Thymus (tissue), 11 donors: ENCODE data around the gene PTPA. TPM values are rescaled to one million over a fixed set of nuclear protein-coding genes. Genes with fewer than 3 reads are reported as not detected.

ENCODE experiments used
- DNase-seq, 9 donors: peaks; one replicate each; pipeline ENCODE4 v3.0.0-alpha.2; 2013; ENCODE audit warnings: low spot score in 9 of 9, low read depth in 6 of 9, missing footprints in 1 of 9
- H3K27ac ChIP-seq, 2 donors: one replicate each; pipeline ENCODE4 v1.5.1; 2013; ENCODE audit warnings: control low read depth in 1 of 2, low read depth in 1 of 2, low read length in 1 of 2, mild to moderate bottlenecking in 1 of 2, moderate library complexity in 1 of 2
- H3K27me3 ChIP-seq, 2 donors: one replicate each; pipeline ENCODE4 v1.5.1; 2013; ENCODE audit warnings: low read length in 1 of 2; ENCODE audit not compliant: control insufficient read depth in 2 of 2, insufficient read depth in 1 of 2
- H3K36me3 ChIP-seq, 2 donors: one replicate each; pipeline ENCODE4 v1.5.1; 2013; ENCODE audit warnings: low read length in 1 of 2, mild to moderate bottlenecking in 1 of 2, moderate library complexity in 1 of 2; ENCODE audit not compliant: control insufficient read depth in 2 of 2, insufficient read depth in 2 of 2
- H3K4me1 ChIP-seq, 2 donors: one replicate each; pipeline ENCODE4 v1.5.1; 2013; ENCODE audit warnings: low read length in 2 of 2; ENCODE audit not compliant: control insufficient read depth in 2 of 2, insufficient read depth in 2 of 2
- H3K4me3 ChIP-seq, 2 donors: one replicate each; pipeline ENCODE4 v1.5.1; 2013; ENCODE audit warnings: low read length in 2 of 2, control low read depth in 1 of 2, mild to moderate bottlenecking in 1 of 2
- H3K9me3 ChIP-seq, 2 donors: one replicate each; pipeline ENCODE4 v1.5.1; 2013; ENCODE audit warnings: low read length in 1 of 2, mild to moderate bottlenecking in 1 of 2; ENCODE audit not compliant: control insufficient read depth in 2 of 2, insufficient read depth in 1 of 2
- WGBS: extraction: QIAGEN DNeasy Blood & Tissue Kit; methylation state at CpG from one replicate; pipeline ENCODE4 v1.1.7; 2013; 5-methylcytosine and 5-hydroxymethylcytosine counted together
- polyA plus RNA-seq: library from polyadenylated mRNA; stranded (reverse); fragments of 200-250 nt; gene quantifications from one replicate; pipeline ENCODE4 v1.2.3, GENCODE V29; 2013
- total RNA-seq: library from RNA; stranded (reverse); fragments of 120-200 nt; gene quantifications from one replicate; pipeline ENCODE4 v1.2.4, GENCODE V29; 2013
- donor health status: healthy.

Gene PTPA
- total and polyA plus RNA-seq, 2 donors: 68.3 to 70.1 TPM

DNA sequence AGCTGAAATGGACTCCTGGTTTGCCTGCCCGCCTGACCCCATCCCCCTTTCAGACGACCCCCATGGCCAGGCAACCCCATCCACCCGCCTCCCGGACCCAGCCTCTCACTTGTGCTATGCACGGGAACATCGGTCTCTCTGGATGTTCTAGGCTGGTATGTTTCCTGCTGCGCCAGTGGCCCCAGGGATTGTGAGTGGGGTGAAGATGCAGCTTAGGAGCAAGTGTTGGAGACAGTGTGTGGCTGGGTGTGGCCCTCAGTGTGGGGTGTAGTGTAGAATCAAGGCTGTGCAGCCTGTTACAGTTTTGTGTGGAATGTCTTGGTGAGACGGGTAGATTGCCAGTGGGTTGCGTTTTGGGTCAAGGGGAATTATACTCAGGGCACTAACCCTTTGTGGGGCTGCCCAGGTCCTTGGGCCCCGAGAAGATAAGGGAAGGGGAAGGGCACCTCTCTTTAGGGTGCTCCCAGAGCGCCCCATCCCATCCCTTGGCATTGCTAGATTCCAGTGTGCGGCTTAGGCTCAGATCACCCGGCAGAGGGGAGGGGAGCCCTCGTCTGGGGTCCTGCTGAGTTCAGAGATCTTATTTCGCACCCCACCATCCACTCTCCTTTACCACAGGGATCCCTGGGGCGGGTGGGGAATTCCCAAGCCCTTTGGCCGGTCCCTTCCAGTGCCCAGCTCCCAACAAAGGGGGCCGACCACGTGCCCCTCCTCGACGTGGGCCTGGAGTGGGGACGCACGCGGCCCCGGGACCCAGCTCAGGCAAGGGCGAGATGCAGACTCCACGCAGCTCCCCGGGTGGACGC, 62.3 kb downstream of the PTPA start:
- Histone ChIP-seq H3K27me3 (peaks cover 41 to 69% of the 10 kb centered on the region in 2 donors), H3K27ac (no peak overlapping the region), H3K36me3 (no peaks in the 10 kb centered on the region), H3K4me1 (peaks cover 22 to 45% of the 10 kb centered on the region in 2 donors), H3K4me3 (peak overlapping the region; percentile 51 to 73), H3K9me3 (peaks cover 0 to 17% of the 10 kb centered on the region in 2 donors)
- 39% methylated on average over 29 of the region's 29 CpGs for WGBS
- no peak for DNase-seq

DNA sequence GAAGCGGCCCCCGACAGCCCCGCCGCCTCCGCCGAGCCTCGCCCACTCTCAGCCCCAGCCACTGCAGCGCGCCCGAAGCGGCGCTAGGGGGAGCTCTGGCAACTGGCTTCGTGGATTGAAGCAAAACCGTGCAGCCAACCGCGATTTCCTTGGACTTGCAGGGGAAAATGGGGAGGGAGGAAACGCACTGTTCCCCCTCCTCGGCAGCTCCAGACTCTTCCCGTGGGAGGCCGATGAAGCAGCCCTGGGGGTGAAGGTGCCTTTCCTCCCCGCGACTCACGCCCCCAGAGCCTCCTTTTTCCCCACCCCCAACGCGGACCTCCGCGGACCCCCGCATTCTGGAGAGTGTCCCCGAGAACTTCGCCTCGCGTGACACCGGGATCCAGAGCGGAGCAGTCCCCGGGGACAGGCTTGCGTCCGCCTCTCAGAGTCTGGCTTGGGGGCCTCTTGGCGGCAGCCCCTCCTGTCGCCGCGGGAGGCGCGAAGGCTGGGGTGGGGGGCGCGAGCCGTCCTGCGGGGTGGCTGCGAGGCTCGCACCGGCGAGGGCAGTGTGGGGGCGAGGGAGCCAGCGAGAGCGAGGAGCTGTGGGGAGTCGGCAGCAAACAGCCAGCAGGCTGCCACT, 63.0 kb downstream of the PTPA start:
- WGBS: under 1% methylated on average over 55 of the region's 55 CpGs

DNA sequence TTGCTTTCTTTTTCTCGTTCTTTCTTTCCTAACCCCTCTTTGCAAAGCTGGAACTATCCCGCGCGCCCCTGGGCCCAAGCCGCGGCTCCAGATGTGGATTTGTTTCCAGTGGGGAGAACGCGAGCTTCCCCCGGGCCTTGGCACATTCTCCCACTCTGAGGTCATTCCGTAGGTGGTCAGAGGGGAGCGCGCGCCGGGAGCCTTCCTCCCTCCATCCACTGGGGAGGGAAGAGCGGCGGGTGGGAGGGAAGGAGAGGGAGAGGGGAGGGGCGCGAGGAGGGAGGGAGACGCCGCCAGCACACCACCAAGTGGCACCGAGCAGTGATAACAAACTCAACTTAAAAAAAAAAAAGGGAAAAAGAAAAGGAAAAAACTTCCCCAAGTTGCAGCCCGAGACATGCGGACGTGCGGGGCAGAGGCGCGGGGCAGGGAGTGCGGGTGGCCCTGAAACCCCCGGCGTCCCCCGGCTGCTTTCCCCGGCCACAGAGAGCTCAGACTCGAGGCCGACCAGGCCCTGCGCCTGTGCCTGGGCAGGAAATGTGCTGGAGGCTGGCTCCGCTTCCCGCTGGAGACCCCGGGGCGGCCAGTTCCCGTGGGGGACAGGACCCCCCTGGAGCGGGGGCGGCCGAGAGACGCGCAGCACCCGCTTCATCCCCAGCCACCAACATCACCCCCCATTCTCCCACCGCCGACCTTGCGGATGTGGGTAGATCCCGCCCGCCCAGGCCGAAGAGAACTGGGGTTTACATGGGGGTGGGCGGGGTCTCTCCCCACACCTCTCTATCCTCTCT, 63.7 kb downstream of the PTPA start:
- Histone ChIP-seq H3K27ac (peak overlapping the region; percentile 77 to 86), H3K4me3 (peak overlapping the region; percentile 51 to 73), H3K27me3 (peaks cover 41 to 83% of the 10 kb centered on the region in 2 donors), H3K4me1 (peaks cover 24 to 51% of the 10 kb centered on the region in 2 donors), H3K9me3 (peaks cover 0 to 17% of the 10 kb centered on the region in 2 donors), H3K36me3 (no peaks in the 10 kb centered on the region)
- peak in 5 of 9 donors; percentile 24 to 66 (median 41) for DNase-seq
- 1% methylated on average over 53 of the region's 53 CpGs for WGBS

More for the DNA sequence above, 63.0 kb downstream of the PTPA start:
- Histone ChIP-seq H3K4me3 (peak overlapping the region; percentile 51 to 73), H3K9me3 (peaks cover 0 to 17% of the 10 kb centered on the region in 2 donors), H3K36me3 (no peaks in the 10 kb centered on the region), H3K4me1 (peaks cover 24 to 51% of the 10 kb centered on the region in 2 donors), H3K27ac (peak overlapping the region; percentile 77 to 86), H3K27me3 (peaks cover 41 to 76% of the 10 kb centered on the region in 2 donors)
- peak in 8 of 9 donors; percentile 51 to 88 (median 76) for DNase-seq

DNA sequence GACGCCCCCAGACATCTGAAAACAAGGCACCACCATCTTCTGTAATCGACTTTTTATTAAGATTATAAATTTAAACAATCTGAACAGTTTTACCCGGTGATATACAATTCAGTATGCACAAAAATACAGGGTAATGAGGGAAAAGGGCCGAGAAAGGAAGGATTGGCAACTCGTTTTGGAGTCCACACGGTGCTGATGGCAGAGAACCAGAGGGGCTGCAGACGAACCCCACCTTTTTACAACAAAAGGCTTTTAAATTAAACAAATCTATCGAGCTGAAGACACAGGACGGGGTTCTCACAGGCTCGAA, 64.3 kb downstream of the PTPA start:
- peak overlapping the region; percentile 77 to 86 for H3K27ac ChIP-seq
- H3K9me3 ChIP-seq: peaks cover 0 to 17% of the 10 kb centered on the region in 2 donors
- WGBS: under 1% methylated on average over 10 of the region's 10 CpGs
- peak overlapping the region; percentile 51 to 73 for H3K4me3 ChIP-seq
- peaks cover 41 to 86% of the 10 kb centered on the region in 2 donors for H3K27me3 ChIP-seq
- peaks cover 24 to 51% of the 10 kb centered on the region in 2 donors for H3K4me1 ChIP-seq
- no peaks in the 10 kb centered on the region for H3K36me3 ChIP-seq
- DNase-seq: no peak

GRCh38 chr9:129175825-129176633, 64.8 kb downstream of the PTPA start:
- Histone ChIP-seq H3K4me3 (peak overlapping the region; percentile 51 to 73), H3K4me1 (peaks cover 24 to 51% of the 10 kb centered on the region in 2 donors), H3K36me3 (no peaks in the 10 kb centered on the region), H3K27me3 (peaks cover 41 to 89% of the 10 kb centered on the region in 2 donors), H3K9me3 (peaks cover 0 to 17% of the 10 kb centered on the region in 2 donors), H3K27ac (peak overlapping the region; percentile 77 to 86)
- under 1% methylated on average over 47 of the region's 47 CpGs for WGBS
- peak in 7 of 9 donors; percentile 51 to 81 (median 64) for DNase-seq

DNA sequence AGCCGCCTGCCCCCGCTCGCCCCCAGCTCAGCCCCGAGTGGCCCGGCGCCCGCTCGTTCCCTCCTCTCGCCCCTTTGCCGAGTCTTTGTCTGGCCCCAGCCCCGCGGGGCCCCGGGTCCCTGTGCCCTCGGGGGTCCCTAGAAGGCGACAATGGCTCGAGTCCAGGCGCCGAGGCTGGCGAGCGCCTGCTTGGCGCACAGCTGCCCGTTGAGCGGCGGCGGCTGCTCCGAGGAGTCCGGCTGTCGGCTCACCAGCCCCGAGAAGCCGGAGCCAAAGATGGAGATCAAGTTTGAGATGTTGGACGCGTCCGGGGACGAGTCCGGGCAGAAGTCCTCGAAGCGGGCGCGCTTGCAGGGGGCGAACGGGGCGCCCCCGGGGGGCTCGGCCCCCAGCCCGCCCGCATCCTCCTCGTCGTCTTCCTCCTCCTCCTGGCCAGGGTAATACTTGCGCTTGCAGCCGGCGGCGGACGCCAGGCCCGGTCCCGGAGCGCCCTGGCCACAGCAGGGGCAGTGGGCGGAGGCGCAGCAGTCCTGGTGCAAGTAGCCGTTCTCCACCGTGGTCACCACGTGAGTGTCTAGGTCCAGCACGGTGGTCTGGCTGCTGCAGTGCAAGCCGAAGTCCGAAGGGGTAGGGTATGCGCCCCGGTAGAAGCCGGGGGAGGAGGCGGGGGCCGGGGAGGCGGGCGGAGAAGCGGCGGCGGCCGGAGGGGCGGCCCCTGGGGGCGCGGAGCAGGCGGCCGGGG, 65.7 kb downstream of the PTPA start:
- WGBS: under 1% methylated on average over 80 of the region's 80 CpGs
- H3K4me3 ChIP-seq: peak overlapping the region; percentile 51 to 73
- peaks cover 41 to 85% of the 10 kb centered on the region in 2 donors for H3K27me3 ChIP-seq
- H3K36me3 ChIP-seq: no peaks in the 10 kb centered on the region
- DNase-seq: peak in 3 of 9 donors; percentile 21 to 41 (median 26)
- peaks cover 24 to 51% of the 10 kb centered on the region in 2 donors for H3K4me1 ChIP-seq
- peak overlapping the region; percentile 37 to 85 for H3K27ac ChIP-seq
- H3K9me3 ChIP-seq: peaks cover 0 to 17% of the 10 kb centered on the region in 2 donors

DNA sequence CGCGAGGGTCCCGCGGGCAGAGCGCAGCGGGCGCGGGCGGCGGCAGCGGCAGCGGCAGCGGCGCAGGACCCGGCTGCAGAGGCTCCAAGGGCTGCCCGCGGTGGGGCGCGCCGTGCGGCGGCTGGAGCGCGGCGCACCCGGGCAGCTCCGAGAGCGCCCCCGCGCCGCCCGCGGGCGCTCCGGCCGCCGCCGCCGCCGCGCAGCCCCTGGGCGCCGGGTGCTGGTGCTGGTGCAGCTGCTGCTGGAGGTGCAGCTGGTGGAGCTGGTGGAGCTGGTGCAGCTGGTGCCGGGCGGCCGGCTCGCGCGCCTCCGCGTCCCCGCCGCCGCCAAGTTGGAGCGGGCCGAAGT, 66.2 kb downstream of the PTPA start:
- peaks cover 24 to 51% of the 10 kb centered on the region in 2 donors for H3K4me1 ChIP-seq

More for the DNA sequence above, 66.2 kb downstream of the PTPA start:
- Histone ChIP-seq H3K36me3 (no peaks in the 10 kb centered on the region), H3K27me3 (peaks cover 39 to 80% of the 10 kb centered on the region in 2 donors), H3K27ac (peak overlapping the region in 1 of 2 donors; percentile 77), H3K9me3 (peaks cover 0 to 17% of the 10 kb centered on the region in 2 donors), H3K4me3 (peak overlapping the region; percentile 56 to 73)
- no peak for DNase-seq
- WGBS: under 1% methylated on average over 56 of the region's 56 CpGs
